Loucy (cell line): ENCODE results near the gene FANCC.
A peak's percentile ranks its signal among the peaks of the same experiment; 100 is the strongest.

Experiments
- H2AFZ ChIP-seq: fragments of 200-600 bp; sonication (generic); 2 replicates; pipeline ENCODE4 v1.6.0; 2016; ENCODE audit warnings: antibody characterized with exemption, mild to moderate bottlenecking, low read length, moderate library complexity
- H3F3A ChIP-seq: fragments of 200-600 bp; 2 replicates; pipeline ENCODE4 v1.6.0; 2016; ENCODE audit warnings: antibody characterized with exemption, low read depth, mild to moderate bottlenecking
- H3K27me3 ChIP-seq: fragments of 200-600 bp; sonication (generic); 2 replicates; pipeline ENCODE4 v1.6.1; 2014; ENCODE audit warnings: low read length, mild to moderate bottlenecking; ENCODE audit not compliant: insufficient read depth, poor library complexity, severe bottlenecking
- H3K36me3 ChIP-seq: fragments of 200-600 bp; sonication (generic); 2 replicates; pipeline ENCODE4 v1.6.1; 2016; ENCODE audit warnings: low read length; ENCODE audit not compliant: insufficient read depth
- H3K4me1 ChIP-seq: fragments of 200-600 bp; sonication (generic); 2 replicates; pipeline ENCODE4 v1.5.1; 2014; ENCODE audit warnings: low read length, mild to moderate bottlenecking; ENCODE audit not compliant: insufficient read depth, poor library complexity, severe bottlenecking
- H3K4me2 ChIP-seq: fragments of 200-600 bp; sonication (generic); 2 replicates; pipeline ENCODE4 v1.6.0; 2014; ENCODE audit warnings: antibody characterized with exemption, low read length, low read depth, mild to moderate bottlenecking; ENCODE audit not compliant: poor library complexity, severe bottlenecking
- H3K4me3 ChIP-seq: fragments of 200-600 bp; sonication (generic); 2 replicates; pipeline ENCODE4 v1.5.1; 2014; ENCODE audit warnings: low read length, mild to moderate bottlenecking, mixed read lengths; ENCODE audit not compliant: poor library complexity, severe bottlenecking
- H3K79me2 ChIP-seq: fragments of 200-600 bp; sonication (generic); 2 replicates; pipeline ENCODE4 v1.6.1; 2014; ENCODE audit warnings: low read length; ENCODE audit not compliant: insufficient read depth
- H3K9ac ChIP-seq: fragments of 200-600 bp; sonication (generic); 2 replicates; pipeline ENCODE4 v1.6.0; 2014; ENCODE audit warnings: mild to moderate bottlenecking, low read depth, low read length, moderate library complexity; ENCODE audit not compliant: poor library complexity, severe bottlenecking
- H3K9me2 ChIP-seq: fragments of 200-600 bp; sonication (generic); replicated peaks from 2 replicates; pipeline ENCODE4 v1.6.1; 2016; ENCODE audit warnings: low read depth, low read length, mixed read lengths
- H3K9me3 ChIP-seq: fragments of 200-600 bp; sonication (generic); 2 replicates; pipeline ENCODE4 v1.6.1; 2014; ENCODE audit warnings: mild to moderate bottlenecking, antibody characterized with exemption, low read length, low read depth; ENCODE audit not compliant: insufficient read depth
- H4K20me1 ChIP-seq: fragments of 200-600 bp; sonication (generic); 2 replicates; pipeline ENCODE4 v1.6.0; 2014; ENCODE audit warnings: antibody characterized with exemption, low read length, mild to moderate bottlenecking; ENCODE audit not compliant: insufficient read depth, poor library complexity, severe bottlenecking
- EZH2phosphoT487 ChIP-seq: fragments of 200-600 bp; IDR thresholded peaks from 2 replicates; pipeline ENCODE4 v1.6.1; 2018; ENCODE audit warnings: antibody characterized with exemption, mild to moderate bottlenecking, moderate library complexity, borderline replicate concordance
- TF ChIP-seq, protein P1 (sequence below): fragments of 200-600 bp; sonication (generic); conservative IDR thresholded peaks from 2 replicates; pipeline ENCODE4 v1.5.1; 2014; ENCODE audit warnings: mild to moderate bottlenecking, antibody characterized with exemption, low read length

FANCC gene

DNA sequence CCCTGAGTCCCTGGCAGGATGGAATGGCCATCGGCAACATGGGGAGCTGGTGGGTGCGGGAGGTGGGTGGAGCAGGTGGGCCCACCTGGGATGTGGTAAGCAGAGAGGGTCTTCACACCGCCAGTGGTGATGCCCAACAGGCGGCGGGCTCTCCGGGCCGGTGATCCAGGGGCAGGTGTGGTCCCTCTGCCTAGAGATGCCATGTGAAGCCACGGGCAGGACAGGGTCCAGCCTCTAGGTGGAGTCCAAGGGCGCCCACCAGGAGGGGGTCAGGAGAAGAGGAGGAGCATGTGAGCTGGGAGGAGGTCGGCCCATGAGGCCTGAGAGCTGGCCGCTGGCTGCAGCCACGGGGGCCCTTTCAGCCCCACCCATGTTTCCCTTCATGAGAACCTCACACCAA lies 221.1 kb downstream of the FANCC start:
- H3K4me1 ChIP-seq, result peaks cover 35% of the 10 kb centered on the region
- H3F3A ChIP-seq, result no peaks in the 10 kb centered on the region
- no peaks in the 10 kb centered on the region for H3K9me3 ChIP-seq
- no peaks in the 10 kb centered on the region for H3K9me2 ChIP-seq
- no peak overlapping the region for H2AFZ ChIP-seq
- H3K79me2 ChIP-seq, result no peaks in the 10 kb centered on the region
- H3K27me3 ChIP-seq, result no peaks in the 10 kb centered on the region
- H3K36me3 ChIP-seq, result 0 out of 2 replicates have a peak, but pooled peaks cover 3% of the 10 kb centered on the region
- TF ChIP-seq, protein P1, sequence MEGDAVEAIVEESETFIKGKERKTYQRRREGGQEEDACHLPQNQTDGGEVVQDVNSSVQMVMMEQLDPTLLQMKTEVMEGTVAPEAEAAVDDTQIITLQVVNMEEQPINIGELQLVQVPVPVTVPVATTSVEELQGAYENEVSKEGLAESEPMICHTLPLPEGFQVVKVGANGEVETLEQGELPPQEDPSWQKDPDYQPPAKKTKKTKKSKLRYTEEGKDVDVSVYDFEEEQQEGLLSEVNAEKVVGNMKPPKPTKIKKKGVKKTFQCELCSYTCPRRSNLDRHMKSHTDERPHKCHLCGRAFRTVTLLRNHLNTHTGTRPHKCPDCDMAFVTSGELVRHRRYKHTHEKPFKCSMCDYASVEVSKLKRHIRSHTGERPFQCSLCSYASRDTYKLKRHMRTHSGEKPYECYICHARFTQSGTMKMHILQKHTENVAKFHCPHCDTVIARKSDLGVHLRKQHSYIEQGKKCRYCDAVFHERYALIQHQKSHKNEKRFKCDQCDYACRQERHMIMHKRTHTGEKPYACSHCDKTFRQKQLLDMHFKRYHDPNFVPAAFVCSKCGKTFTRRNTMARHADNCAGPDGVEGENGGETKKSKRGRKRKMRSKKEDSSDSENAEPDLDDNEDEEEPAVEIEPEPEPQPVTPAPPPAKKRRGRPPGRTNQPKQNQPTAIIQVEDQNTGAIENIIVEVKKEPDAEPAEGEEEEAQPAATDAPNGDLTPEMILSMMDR, result peak; percentile 40
- TF ChIP-seq EZH2phosphoT487, result no peak
- no peak overlapping the region for H3K9ac ChIP-seq
- H3K4me3 ChIP-seq, result no peak overlapping the region
- no peak overlapping the region for H3K4me2 ChIP-seq
- no peaks in the 10 kb centered on the region for H4K20me1 ChIP-seq

- TF ChIP-seq EZH2phosphoT487, result no peak
- TF ChIP-seq, protein P1, result no peak
- Histone ChIP-seq H3K9me3 (no peaks in the 10 kb centered on the region), H3K9ac (no peak overlapping the region), H3K4me2 (no peak overlapping the region), H3K36me3 (0 out of 2 replicates have a peak, but pooled peaks cover 3% of the 10 kb centered on the region), H3K79me2 (no peaks in the 10 kb centered on the region), H3K4me3 (no peak overlapping the region), H2AFZ (no peak overlapping the region), H3K27me3 (no peaks in the 10 kb centered on the region), H3K9me2 (no peaks in the 10 kb centered on the region), H3F3A (no peaks in the 10 kb centered on the region), H3K4me1 (peaks cover 35% of the 10 kb centered on the region), H4K20me1 (no peaks in the 10 kb centered on the region)
Measured at GRCh38 chr9:95095641-95096355, 221.7 kb downstream of the FANCC start.

- Histone ChIP-seq H3K4me1 (peaks cover 48% of the 10 kb centered on the region), H3K79me2 (no peaks in the 10 kb centered on the region), H3K4me3 (no peak overlapping the region), H3K36me3 (no peaks in the 10 kb centered on the region), H3K4me2 (no peak overlapping the region), H3K9me2 (no peaks in the 10 kb centered on the region), H3F3A (no peaks in the 10 kb centered on the region), H3K9me3 (no peaks in the 10 kb centered on the region), H3K27me3 (no peaks in the 10 kb centered on the region), H2AFZ (no peak overlapping the region), H3K9ac (no peak overlapping the region), H4K20me1 (no peaks in the 10 kb centered on the region)
- no peak for TF ChIP-seq EZH2phosphoT487
- TF ChIP-seq, protein P1, result no peak
Measured at GRCh38 chr9:95094002-95094401, 223.5 kb downstream of the FANCC start.
